Glomerular visceral epithelial cell (primary cell): Measurements from ENCODE around the gene ADGRE3.
A peak's percentile ranks its signal among the peaks of the same experiment; 100 is the strongest.

Source experiments
- DNase-seq: peaks from one replicate; pipeline ENCODE4 v3.0.0-alpha.2; 2016; ENCODE audit errors: extremely low spot score

ADGRE3 gene

DNA sequence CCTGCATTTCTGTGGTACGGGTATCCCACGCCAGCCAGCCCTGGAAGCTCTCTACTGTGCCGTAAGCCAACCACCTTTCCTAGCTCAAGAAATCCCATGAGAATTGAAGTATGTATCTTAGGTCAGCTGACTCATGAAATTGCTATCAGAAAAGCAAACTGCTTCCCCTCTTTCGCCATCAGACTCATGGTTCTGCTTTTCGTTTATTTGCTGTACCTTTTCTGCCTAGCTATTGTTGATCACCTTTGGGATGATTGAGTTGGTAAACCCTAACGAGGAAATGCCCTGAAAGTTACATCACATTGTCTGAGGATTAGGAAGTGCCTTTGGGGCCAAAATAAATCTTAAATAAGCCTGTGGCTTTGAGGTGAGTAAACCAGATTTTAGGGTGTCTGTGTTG, at the start of gene ADGRE3:
ADGRE3 (minus strand) TSS at position 81 of the 400 bp plus-strand sequence; CDS start at position 7, 74 bp downstream.
- DNase-seq, result no peak

DNA sequence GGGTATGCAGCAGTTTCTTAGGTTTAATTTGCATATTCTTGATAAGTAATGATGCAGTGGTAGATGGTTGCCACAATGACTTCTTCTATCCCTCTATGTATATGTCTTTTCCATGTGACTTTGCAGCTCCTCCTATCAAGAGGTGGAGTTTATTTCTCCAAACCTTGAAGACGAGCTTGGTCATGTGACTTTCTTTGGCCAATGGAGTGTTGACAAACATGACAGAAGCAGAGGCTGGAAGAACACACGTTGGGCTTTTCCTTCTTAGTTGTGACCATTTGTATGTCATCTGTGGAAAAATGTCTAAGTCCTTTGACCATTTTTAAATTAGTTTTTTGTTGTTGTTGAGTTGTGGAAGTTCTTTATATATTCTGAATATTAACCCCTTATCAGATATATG, 47.5 kb upstream of the ADGRE3 start:
- no peak for DNase-seq

- no peak for DNase-seq
These were observed 44.5 kb upstream of the ADGRE3 start for GRCh38 chr19:14719162-14719561.

DNA sequence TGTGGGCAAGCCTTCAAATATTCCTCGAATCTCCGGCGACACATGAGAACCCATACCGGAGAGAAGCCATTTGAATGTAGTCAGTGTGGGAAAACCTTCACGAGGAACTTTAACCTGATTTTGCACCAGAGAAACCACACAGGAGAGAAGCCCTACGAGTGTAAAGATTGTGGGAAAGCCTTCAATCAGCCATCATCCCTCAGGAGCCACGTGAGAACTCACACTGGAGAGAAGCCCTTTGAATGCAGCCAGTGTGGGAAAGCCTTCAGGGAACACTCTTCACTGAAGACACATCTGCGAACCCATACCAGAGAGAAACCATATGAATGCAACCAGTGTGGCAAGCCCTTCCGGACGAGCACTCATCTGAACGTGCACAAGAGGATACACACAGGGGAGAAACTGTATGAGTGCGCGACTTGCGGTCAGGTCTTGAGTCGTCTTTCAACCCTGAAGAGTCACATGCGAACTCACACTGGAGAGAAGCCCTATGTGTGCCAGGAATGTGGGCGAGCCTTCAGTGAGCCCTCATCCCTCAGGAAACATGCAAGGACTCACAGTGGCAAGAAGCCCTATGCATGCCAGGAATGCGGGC, 44.0 kb upstream of the ADGRE3 start:
- DNase-seq, result no peak

GRCh38 chr19:14715841-14716240, 41.2 kb upstream of the ADGRE3 start:
- DNase-seq, result no peak

GRCh38 chr19:14704450-14704849, 29.8 kb upstream of the ADGRE3 start:
- no peak for DNase-seq

- DNase-seq, result no peak
These were observed 29.2 kb upstream of the ADGRE3 start for GRCh38 chr19:14703833-14704232.

- DNase-seq, result no peak
These were observed 26.2 kb upstream of the ADGRE3 start for GRCh38 chr19:14700711-14701375.

- DNase-seq, result no peak
These were observed 25.0 kb upstream of the ADGRE3 start for GRCh38 chr19:14699641-14700040.

GRCh38 chr19:14695471-14695870, 20.8 kb upstream of the ADGRE3 start:
- DNase-seq, result no peak

- no peak for DNase-seq
These were observed 20.1 kb upstream of the ADGRE3 start for GRCh38 chr19:14694641-14695266.

GRCh38 chr19:14689598-14690503, 15.2 kb upstream of the ADGRE3 start, which contains the start of gene ZNF333:
ZNF333 (plus strand) TSS chr19:14690048; CDS start chr19:14693492, 3,444 bp downstream.
- DNase-seq, result peak; percentile 94

DNA sequence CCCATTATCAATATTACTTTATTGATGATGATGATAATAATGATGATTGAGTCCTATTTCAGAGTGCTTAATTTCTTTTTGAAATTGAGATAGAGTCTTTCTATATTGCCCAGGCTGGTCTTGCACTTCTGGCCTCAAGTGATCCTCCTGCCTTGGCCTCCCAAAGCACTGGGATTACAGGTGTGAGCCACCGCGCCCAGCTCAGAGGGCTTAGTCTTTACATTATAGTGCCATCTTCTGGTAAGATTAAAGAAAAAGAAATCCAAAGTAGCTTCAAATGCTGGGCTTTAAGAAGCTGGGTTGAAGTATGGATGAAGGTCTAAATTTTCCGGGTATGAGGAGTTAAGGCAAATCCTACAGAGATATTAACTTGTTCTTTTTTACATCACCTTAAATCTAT, 11.8 kb upstream of the ADGRE3 start:
- DNase-seq, result no peak

- DNase-seq, result no peak
These were observed 8.8 kb upstream of the ADGRE3 start for GRCh38 chr19:14683439-14683838.

DNA sequence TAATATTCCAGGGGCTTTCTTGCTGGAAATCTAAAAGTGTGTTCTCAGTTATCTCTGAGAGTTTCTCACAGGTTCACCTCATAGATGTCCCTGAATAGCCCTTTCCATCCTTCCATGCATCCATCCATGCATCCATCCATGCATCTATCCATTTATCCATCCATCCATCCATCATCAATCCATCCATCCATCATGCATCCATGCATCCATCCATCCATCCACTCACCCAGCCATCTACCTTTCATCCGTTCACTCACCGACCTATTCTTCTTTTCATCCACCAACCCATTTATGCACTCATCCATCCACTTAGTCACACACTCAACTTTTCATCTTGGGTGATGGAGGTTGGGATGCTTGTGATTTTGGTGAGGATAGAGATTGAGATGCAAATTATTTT, 7.4 kb upstream of the ADGRE3 start:
- DNase-seq, result no peak

DNA sequence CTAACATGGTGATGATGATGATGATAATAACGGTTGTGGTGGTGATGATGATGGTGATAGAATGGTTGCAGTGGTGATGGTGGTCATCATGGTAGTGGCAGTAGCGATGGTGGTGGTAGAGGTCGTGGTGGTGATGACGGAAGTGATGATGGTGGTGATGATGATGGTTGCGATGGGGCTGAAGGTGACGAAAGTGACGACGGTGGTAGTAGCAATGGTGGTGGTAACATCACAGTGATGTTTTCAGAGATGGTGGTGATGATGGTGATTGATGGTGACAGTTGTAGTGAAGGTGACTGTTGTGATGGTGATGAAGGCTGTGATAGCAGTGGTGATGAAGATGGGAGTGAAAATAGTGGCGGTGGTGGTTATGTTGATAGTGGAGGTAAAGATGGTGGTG, 3.6 kb upstream of the ADGRE3 start:
- no peak for DNase-seq

DNA sequence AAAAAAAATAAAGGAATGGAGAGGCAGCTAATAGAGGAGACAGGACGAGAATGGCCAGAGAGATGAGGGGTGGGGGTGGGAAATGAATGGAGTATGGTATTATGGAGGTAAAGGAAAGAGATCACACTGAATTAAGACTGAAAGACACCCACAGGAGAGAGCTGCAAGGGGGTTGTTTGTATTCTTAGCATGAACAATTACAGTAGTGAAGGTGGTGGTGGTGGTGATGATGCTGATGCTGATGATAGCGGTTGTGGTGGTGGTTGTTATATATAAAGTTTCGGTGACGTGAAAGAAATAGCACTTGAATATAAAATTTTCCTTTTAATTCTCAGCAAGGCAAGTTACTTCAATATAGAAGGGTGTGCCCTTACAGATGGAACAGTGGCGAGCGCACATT, 2.8 kb upstream of the ADGRE3 start:
- no peak for DNase-seq

- no peak for DNase-seq
These were observed 2.1 kb upstream of the ADGRE3 start for GRCh38 chr19:14676762-14677161.

DNA sequence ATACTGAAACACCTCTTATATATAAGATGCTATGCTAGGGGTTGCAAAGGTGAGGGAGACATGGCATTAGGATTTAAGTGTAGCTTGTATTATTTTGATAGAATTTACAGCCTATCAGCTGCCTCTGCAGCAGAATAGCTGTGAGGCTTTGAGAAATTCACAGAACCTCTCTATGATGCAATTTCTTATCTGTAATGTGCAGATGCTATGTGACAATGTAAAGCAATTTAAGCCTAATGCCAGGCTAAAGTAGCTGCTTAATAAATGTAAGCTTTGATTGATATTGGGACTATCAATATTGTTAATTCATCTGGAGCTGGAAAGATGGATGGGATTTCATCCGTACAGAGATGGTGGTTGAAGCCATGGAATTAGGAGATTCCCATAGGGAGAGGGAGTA, 1.6 kb downstream of the ADGRE3 start:
- no peak for DNase-seq

- no peak for DNase-seq
These were observed 2.3 kb downstream of the ADGRE3 start for GRCh38 chr19:14672188-14672872.

DNA sequence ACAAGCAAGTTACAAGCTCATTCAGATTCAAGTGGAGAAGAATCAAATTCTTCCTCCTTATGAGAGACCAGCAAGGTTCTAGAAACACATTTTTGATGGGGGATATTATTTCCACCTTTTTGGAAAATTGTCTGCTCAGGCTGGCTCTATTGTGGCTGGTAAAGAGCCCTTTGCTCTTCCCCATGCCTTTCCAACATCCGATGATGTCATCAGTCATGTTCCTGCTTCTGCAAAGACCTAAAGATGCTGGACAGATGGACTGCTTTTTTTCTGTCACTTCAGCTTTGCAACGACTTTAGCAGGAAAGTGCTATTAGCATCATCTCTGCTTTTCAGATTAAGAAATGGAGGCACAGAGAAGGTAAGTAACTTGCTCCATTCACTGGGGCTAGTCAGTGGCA, 4.2 kb downstream of the ADGRE3 start:
- DNase-seq, result no peak

- DNase-seq, result no peak
These were observed 4.7 kb downstream of the ADGRE3 start for GRCh38 chr19:14669940-14670339.
